HG03139 (cell line): Measurements from ENCODE around the gene MOAP1.
"Not testable (repeated sequence)": the region's sequence is repeated elsewhere in the genome, so short reads cannot be mapped to it uniquely, and the experiment has no call there.

Experiments used
- ATAC-seq: cut with Tn5 transposase; IDR thresholded peaks from one replicate; pipeline ENCODE4 v1.9.1; 2021; ENCODE audit not compliant: unreplicated experiment

Gene MOAP1

GRCh38 chr14:93184391-93185348, at the start of gene MOAP1, which contains the start of gene LYSET:
Gene MOAP1, minus strand, starts transcription at chr14:93184897. Its CDS starts 655 bp downstream, at chr14:93184242.
Gene LYSET, plus strand, starts transcription at chr14:93185317. Its CDS starts 89 bp downstream, at chr14:93185406.
- ATAC-seq: peak; percentile 78

- ATAC-seq: not testable (repeated sequence)
Observed at GRCh38 chr14:93233078-93233477, 48.4 kb upstream of the MOAP1 start.

- no peak for ATAC-seq
Observed at GRCh38 chr14:93232159-93232558, 47.5 kb upstream of the MOAP1 start.

GRCh38 chr14:93231129-93231979, 46.7 kb upstream of the MOAP1 start:
- no peak for ATAC-seq

- ATAC-seq: no peak
Observed at GRCh38 chr14:93230539-93230938, 45.8 kb upstream of the MOAP1 start.

GRCh38 chr14:93228550-93228949, 43.9 kb upstream of the MOAP1 start:
- ATAC-seq: no peak

- no peak for ATAC-seq
Observed at GRCh38 chr14:93223565-93223964, 38.9 kb upstream of the MOAP1 start.

- ATAC-seq: no peak
Observed at GRCh38 chr14:93220509-93220908, 35.8 kb upstream of the MOAP1 start.

- ATAC-seq: no peak
Observed at GRCh38 chr14:93219103-93219726, 34.5 kb upstream of the MOAP1 start.

- ATAC-seq: no peak
Observed at GRCh38 chr14:93214598-93214997, 29.9 kb upstream of the MOAP1 start.

GRCh38 chr14:93212432-93212831, 27.7 kb upstream of the MOAP1 start:
- peak; percentile 45 for ATAC-seq

GRCh38 chr14:93207468-93208308, 23.0 kb upstream of the MOAP1 start:
- ATAC-seq: peak; percentile 37

- peak; percentile 84 for ATAC-seq
Observed at GRCh38 chr14:93206793-93207467, 22.2 kb upstream of the MOAP1 start, which contains the start of the genes GON7 and UBR7. Gene GON7, minus strand, starts transcription at chr14:93207065. Its CDS starts 28 bp downstream, at chr14:93207037. Gene UBR7, plus strand, starts transcription at chr14:93207256. Its CDS starts 36 bp downstream, at chr14:93207292.

- no peak for ATAC-seq
Observed at GRCh38 chr14:93201155-93201704, 16.5 kb upstream of the MOAP1 start.

- ATAC-seq: no peak
Observed at GRCh38 chr14:93200553-93200952, 15.9 kb upstream of the MOAP1 start.

- no peak for ATAC-seq
Observed at GRCh38 chr14:93199031-93199430, 14.3 kb upstream of the MOAP1 start.

GRCh38 chr14:93195316-93195999, 10.8 kb upstream of the MOAP1 start:
- ATAC-seq: no peak

GRCh38 chr14:93186956-93187355, 2.3 kb upstream of the MOAP1 start:
- no peak for ATAC-seq

- ATAC-seq: no peak
Observed at GRCh38 chr14:93186466-93186865, 1.8 kb upstream of the MOAP1 start.
